ENCODE measurements around the gene LRPAP1. TPM values are rescaled to one million over a fixed set of nuclear protein-coding genes. Genes with fewer than 3 reads are reported as not detected.
"Not testable (repeated sequence)": the region's sequence is repeated elsewhere in the genome, so short reads cannot be mapped to it uniquely, and the experiment has no call there.

The LRPAP1 gene
- total RNA-seq, 1 donor from 2014 or later, result 134 TPM

- Mint-ChIP-seq H3K4me3 (ENCODE audit: low read depth) (no peak overlapping the region), H3K27ac (no peak overlapping the region), H3K27me3 (peaks cover 3% of the 10 kb centered on the region), H3K4me1 (ENCODE audit: low read depth) (no peaks in the 10 kb centered on the region), H3K36me3 (ENCODE audit: insufficient read depth) (no peaks in the 10 kb centered on the region), H3K9me3 (ENCODE audit: low read depth) (no peaks in the 10 kb centered on the region)
- DNase-seq (ENCODE audit: low spot score, unreplicated experiment), result no peak
- TF ChIP-seq CTCF (IDR thresholded peaks at IDR 0.05; ENCODE audit: unreplicated experiment), result no peak
Measured at GRCh38 chr4:3563403-3563802, 31.2 kb upstream of the LRPAP1 start.

GRCh38 chr4:3562127-3562526 lies 29.9 kb upstream of the LRPAP1 start:
- not testable (repeated sequence) for H3K27me3 Mint-ChIP-seq; H3K9me3 Mint-ChIP-seq (ENCODE audit: low read depth); H3K27ac Mint-ChIP-seq; DNase-seq (ENCODE audit: low spot score, unreplicated experiment); H3K36me3 Mint-ChIP-seq (ENCODE audit: insufficient read depth); H3K4me3 Mint-ChIP-seq (ENCODE audit: low read depth); H3K4me1 Mint-ChIP-seq (ENCODE audit: low read depth)

GRCh38 chr4:3560465-3560864 lies 28.2 kb upstream of the LRPAP1 start:
- H3K4me3 Mint-ChIP-seq (ENCODE audit: low read depth); H3K4me1 Mint-ChIP-seq (ENCODE audit: low read depth); H3K9me3 Mint-ChIP-seq (ENCODE audit: low read depth); H3K27ac Mint-ChIP-seq; H3K36me3 Mint-ChIP-seq (ENCODE audit: insufficient read depth); DNase-seq (ENCODE audit: low spot score, unreplicated experiment): not testable (repeated sequence)
- H3K27me3 Mint-ChIP-seq, result peaks cover 11% of the 10 kb centered on the region

GRCh38 chr4:3559381-3560290 lies 27.4 kb upstream of the LRPAP1 start:
- H3K27ac Mint-ChIP-seq; H3K9me3 Mint-ChIP-seq (ENCODE audit: low read depth); H3K36me3 Mint-ChIP-seq (ENCODE audit: insufficient read depth); H3K4me1 Mint-ChIP-seq (ENCODE audit: low read depth); H3K4me3 Mint-ChIP-seq (ENCODE audit: low read depth); DNase-seq (ENCODE audit: low spot score, unreplicated experiment): not testable (repeated sequence)
- H3K27me3 Mint-ChIP-seq, result peaks cover 15% of the 10 kb centered on the region

GRCh38 chr4:3558514-3558836 lies 26.3 kb upstream of the LRPAP1 start:
- not testable (repeated sequence) for H3K4me1 Mint-ChIP-seq (ENCODE audit: low read depth); H3K4me3 Mint-ChIP-seq (ENCODE audit: low read depth); DNase-seq (ENCODE audit: low spot score, unreplicated experiment); H3K27ac Mint-ChIP-seq; H3K9me3 Mint-ChIP-seq (ENCODE audit: low read depth); H3K36me3 Mint-ChIP-seq (ENCODE audit: insufficient read depth)
- H3K27me3 Mint-ChIP-seq, result peaks cover 18% of the 10 kb centered on the region

GRCh38 chr4:3557676-3558513 lies 25.7 kb upstream of the LRPAP1 start:
- not testable (repeated sequence) for H3K4me1 Mint-ChIP-seq (ENCODE audit: low read depth); H3K27ac Mint-ChIP-seq; H3K9me3 Mint-ChIP-seq (ENCODE audit: low read depth); H3K36me3 Mint-ChIP-seq (ENCODE audit: insufficient read depth); DNase-seq (ENCODE audit: low spot score, unreplicated experiment); H3K4me3 Mint-ChIP-seq (ENCODE audit: low read depth)
- peaks cover 18% of the 10 kb centered on the region for H3K27me3 Mint-ChIP-seq

- not testable (repeated sequence) for H3K36me3 Mint-ChIP-seq (ENCODE audit: insufficient read depth); H3K9me3 Mint-ChIP-seq (ENCODE audit: low read depth); H3K4me1 Mint-ChIP-seq (ENCODE audit: low read depth); H3K4me3 Mint-ChIP-seq (ENCODE audit: low read depth); H3K27ac Mint-ChIP-seq; DNase-seq (ENCODE audit: low spot score, unreplicated experiment)
- H3K27me3 Mint-ChIP-seq, result peaks cover 18% of the 10 kb centered on the region
Measured at GRCh38 chr4:3557088-3557492, 24.9 kb upstream of the LRPAP1 start.

- H3K27ac Mint-ChIP-seq; H3K4me3 Mint-ChIP-seq (ENCODE audit: low read depth); H3K9me3 Mint-ChIP-seq (ENCODE audit: low read depth); DNase-seq (ENCODE audit: low spot score, unreplicated experiment); H3K4me1 Mint-ChIP-seq (ENCODE audit: low read depth); H3K36me3 Mint-ChIP-seq (ENCODE audit: insufficient read depth): not testable (repeated sequence)
- peaks cover 18% of the 10 kb centered on the region for H3K27me3 Mint-ChIP-seq
Measured at GRCh38 chr4:3556244-3556867, 24.1 kb upstream of the LRPAP1 start.

- DNase-seq (ENCODE audit: low spot score, unreplicated experiment); H3K4me1 Mint-ChIP-seq (ENCODE audit: low read depth); H3K27ac Mint-ChIP-seq; H3K4me3 Mint-ChIP-seq (ENCODE audit: low read depth); H3K36me3 Mint-ChIP-seq (ENCODE audit: insufficient read depth); H3K9me3 Mint-ChIP-seq (ENCODE audit: low read depth): not testable (repeated sequence)
- peaks cover 18% of the 10 kb centered on the region for H3K27me3 Mint-ChIP-seq
Measured at GRCh38 chr4:3555459-3556070, 23.3 kb upstream of the LRPAP1 start.

- not testable (repeated sequence) for H3K9me3 Mint-ChIP-seq (ENCODE audit: low read depth); H3K4me3 Mint-ChIP-seq (ENCODE audit: low read depth); DNase-seq (ENCODE audit: low spot score, unreplicated experiment); H3K27ac Mint-ChIP-seq; H3K36me3 Mint-ChIP-seq (ENCODE audit: insufficient read depth); H3K4me1 Mint-ChIP-seq (ENCODE audit: low read depth)
- H3K27me3 Mint-ChIP-seq, result peaks cover 20% of the 10 kb centered on the region
Measured at GRCh38 chr4:3551366-3551765, 19.1 kb upstream of the LRPAP1 start.

- not testable (repeated sequence) for H3K36me3 Mint-ChIP-seq (ENCODE audit: insufficient read depth); DNase-seq (ENCODE audit: low spot score, unreplicated experiment)
Measured at GRCh38 chr4:3550792-3551325, 18.6 kb upstream of the LRPAP1 start.

More at GRCh38 chr4:3550792-3551325, 18.6 kb upstream of the LRPAP1 start:
- H3K9me3 Mint-ChIP-seq (ENCODE audit: low read depth); H3K4me1 Mint-ChIP-seq (ENCODE audit: low read depth); H3K27ac Mint-ChIP-seq; H3K4me3 Mint-ChIP-seq (ENCODE audit: low read depth): not testable (repeated sequence)
- peaks cover 17% of the 10 kb centered on the region for H3K27me3 Mint-ChIP-seq

Measured in progenitor cell of endocrine pancreas (in vitro differentiated cells).